COR-L47 (cell line): Measurements from ENCODE around the gene HAAO.

Experiments
- DNase-seq: peaks from one replicate; lab custom pipeline; 2025; lab: John Stamatoyannopoulos, UW

The HAAO gene

DNA sequence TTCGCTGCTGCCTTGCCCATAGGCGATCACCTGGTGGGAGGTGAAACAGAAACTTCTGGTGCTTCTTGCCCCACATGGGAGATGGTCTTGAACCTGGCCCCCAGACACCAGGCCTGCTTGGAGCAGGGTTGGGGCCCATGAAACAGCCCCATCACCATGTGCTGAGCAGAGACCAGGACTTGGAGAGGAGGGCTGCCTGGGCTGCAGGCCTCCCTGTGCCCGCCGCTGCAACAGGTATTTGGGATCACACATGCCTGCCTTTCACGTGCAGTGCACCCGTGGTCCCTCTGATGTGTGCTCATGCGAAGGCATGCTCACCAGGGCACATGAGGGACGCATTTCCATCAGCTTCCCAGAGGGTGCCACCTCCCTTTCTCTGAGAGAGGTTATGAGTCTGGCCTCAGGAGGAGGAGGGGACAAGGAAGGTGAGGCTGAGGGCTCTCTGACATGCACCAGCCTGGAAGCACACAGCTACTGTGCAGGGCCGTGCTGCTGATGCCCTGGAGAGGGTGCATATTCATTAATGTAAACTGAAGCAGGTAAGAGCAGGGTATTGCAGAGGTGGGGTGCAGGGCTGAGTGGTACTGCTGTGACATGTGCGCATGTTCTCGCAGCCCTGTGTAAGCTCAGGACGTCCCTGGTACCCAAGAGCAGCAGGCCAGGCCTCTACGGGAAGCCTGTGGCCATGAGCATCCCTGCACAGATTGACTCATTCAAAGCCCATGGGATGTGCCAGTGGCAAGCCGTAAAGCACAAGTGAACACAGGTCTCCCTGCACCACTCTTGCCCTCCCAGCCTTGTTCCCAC is 24.3 kb downstream of the HAAO start:
- no peak for DNase-seq

GRCh38 chr2:42767080-42767898 is 25.1 kb downstream of the HAAO start:
- DNase-seq, result no peak

GRCh38 chr2:42765686-42766085 is 26.7 kb downstream of the HAAO start:
- no peak for DNase-seq

GRCh38 chr2:42764901-42765300 is 27.5 kb downstream of the HAAO start:
- no peak for DNase-seq

DNA sequence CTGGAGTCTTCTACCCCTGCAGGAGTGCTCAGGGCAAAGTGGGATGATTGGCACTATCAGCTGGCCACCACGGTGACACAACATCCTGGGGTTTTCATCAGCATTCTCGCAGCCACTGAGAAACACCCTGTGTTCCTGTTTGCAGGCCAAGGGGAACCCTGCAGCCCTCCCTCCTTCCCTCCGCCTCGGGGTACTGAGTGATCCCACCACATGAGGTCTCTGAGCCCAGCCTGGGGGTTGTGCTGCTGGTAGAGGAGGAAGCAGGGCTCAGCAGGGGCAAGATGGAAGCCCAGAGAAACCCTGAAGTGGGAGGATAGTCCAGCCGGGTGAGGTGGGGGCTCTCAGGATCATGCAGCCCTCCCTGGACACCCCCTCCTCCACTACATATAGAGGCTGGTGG is 28.3 kb downstream of the HAAO start, which contains the start of gene OXER1:
OXER1 (minus strand) TSS at position 40 of the 400 bp plus-strand sequence. CDS start 73 bp downstream, outside the sequence.
- no peak for DNase-seq

GRCh38 chr2:42762823-42763804 is 29.3 kb downstream of the HAAO start:
- DNase-seq, result no peak

DNA sequence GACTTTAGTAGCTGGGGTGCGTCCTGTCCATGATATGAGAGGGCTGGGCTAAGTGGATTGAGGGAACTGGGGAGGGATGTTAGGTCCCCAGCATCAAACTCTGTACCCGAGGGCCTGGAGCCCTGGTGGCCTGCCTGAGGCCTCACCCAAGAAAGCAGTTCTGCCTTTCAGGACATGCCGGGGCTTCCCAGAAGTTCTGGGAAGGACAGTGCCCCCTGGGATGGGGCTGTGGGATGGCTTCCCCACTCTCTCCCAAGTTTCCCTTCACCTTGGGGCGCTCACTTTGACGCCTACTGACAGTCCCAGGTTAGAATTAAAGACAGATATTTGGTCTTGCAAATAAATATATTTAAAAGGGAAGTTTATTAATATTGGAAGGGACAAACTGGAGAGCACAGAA is 30.2 kb downstream of the HAAO start:
- DNase-seq, result no peak

DNA sequence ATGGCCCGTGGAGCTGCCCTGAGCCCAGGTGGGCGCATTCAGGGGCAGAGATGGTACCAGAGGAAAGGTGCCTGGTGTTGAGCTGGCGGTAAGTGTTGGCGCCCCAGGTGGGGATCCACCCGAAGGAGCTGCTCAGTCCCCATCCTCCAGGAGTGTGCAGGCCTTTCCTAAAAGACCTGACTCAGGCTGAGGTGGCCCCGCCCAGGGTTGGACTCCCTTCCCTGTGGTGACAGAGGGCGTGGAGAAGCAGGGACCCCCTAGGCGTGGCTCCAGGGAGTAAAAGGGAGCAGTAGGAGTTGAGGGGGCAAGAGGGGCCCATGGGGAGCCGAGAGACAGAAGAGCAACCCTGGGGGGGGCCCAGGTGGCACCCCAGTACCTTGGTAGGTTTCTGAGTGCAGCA is 30.8 kb downstream of the HAAO start:
- no peak for DNase-seq

DNA sequence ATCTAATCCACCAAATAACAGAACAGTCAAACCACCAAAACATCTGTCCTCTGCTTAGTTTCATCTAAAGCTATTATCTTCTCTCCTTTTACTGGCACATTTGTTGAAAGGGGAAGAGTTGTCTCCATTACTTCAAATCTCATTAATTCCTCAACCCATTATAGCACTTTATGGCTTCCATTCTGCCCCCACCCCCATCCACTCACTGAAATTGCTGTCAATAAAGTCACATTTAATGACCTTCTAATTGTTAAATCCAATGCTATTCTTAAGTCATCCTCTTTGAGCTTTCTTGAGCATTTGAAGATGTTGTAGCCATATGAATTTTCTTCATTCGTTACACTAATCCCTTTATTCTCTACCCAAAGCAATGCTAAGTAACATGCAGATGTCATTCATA is 33.6 kb downstream of the HAAO start:
- DNase-seq, result no peak

GRCh38 chr2:42757981-42758740 is 34.2 kb downstream of the HAAO start:
- DNase-seq, result no peak

- DNase-seq, result no peak
These were observed 35.3 kb downstream of the HAAO start for GRCh38 chr2:42756966-42757513.

DNA sequence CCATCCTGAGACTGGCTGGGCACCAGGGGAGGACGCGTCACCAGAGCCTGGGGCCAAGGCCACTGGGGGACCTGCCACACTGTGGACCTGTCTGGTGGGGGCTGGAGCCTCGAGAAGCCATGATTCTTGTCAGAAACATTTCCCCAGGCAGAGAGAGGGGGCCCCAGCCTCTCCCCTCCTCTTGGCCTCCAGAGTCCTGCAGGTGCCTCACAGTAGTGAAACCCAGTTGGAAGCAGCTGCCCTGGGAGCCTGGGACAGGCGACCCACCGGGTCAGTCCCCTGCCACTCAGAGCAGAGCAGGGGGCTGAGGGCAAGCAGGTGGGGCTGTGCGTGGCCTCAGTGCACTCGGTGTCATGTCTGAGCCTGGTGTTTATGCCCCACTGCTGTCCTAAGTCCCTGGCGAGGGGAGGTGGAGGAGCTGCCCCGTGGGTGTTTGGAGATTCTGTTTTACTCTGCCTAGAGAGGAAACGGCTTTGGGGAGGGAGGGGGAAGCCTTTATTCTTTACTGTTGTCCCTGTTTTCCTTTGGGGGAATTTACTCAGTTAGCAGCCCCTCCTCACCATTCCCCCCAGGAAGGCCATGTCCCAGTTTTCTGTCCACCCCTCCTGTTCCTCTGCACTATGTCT is 36.1 kb downstream of the HAAO start:
- no peak for DNase-seq

DNA sequence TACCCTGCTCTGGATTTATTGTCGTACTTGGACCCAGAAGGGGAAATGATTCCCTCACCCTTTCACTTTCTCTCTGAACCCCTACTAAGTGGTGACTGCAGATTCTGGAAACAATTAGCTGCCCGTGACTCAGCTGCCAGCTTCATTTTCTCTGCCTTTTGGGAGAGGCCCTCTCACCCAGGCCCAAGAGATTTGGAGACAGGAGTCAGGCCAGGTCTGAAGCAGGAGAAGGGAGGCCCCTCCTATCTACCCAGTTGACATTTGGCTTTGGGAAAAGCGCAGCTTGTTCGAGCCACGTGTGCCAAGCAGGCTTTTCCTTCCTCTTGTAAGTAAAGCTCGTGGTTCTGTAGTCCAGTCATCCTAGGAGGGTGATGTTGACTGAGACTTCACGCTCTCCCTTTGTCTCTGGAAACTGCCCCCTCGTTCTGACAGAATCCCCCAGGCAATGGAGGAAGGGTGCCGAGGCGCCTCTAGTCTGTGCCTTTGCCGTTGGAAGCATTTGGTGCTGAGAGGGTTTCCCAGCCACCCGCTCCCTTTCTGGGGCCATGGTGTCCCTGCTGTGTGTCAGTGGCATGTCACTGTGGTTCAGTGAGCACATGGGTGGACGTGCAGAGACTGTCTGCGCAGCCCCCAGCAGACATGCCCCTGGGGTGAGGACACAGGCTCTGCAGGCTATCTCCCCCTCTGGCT is 37.0 kb downstream of the HAAO start:
- DNase-seq, result no peak

DNA sequence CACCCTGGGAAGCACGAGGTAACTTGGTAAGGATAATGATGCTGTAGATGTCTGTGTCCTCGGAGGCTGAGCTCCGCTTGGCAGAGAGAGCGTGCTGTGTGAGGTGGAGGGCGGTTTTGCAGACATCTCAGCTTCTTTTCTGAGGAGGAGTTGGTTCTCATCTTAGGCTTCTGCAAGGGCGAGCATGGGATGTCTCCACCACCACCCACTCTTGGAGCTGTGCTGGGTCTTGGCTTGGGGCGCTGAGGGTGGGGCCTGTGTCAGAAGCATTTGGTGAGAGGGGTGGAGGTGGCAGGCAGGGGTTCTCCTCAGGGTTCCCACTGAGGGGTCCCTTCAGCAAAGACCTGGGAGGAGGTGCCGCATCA is 37.6 kb downstream of the HAAO start:
- no peak for DNase-seq

GRCh38 chr2:42754021-42754775 is 38.2 kb downstream of the HAAO start:
- no peak for DNase-seq

DNA sequence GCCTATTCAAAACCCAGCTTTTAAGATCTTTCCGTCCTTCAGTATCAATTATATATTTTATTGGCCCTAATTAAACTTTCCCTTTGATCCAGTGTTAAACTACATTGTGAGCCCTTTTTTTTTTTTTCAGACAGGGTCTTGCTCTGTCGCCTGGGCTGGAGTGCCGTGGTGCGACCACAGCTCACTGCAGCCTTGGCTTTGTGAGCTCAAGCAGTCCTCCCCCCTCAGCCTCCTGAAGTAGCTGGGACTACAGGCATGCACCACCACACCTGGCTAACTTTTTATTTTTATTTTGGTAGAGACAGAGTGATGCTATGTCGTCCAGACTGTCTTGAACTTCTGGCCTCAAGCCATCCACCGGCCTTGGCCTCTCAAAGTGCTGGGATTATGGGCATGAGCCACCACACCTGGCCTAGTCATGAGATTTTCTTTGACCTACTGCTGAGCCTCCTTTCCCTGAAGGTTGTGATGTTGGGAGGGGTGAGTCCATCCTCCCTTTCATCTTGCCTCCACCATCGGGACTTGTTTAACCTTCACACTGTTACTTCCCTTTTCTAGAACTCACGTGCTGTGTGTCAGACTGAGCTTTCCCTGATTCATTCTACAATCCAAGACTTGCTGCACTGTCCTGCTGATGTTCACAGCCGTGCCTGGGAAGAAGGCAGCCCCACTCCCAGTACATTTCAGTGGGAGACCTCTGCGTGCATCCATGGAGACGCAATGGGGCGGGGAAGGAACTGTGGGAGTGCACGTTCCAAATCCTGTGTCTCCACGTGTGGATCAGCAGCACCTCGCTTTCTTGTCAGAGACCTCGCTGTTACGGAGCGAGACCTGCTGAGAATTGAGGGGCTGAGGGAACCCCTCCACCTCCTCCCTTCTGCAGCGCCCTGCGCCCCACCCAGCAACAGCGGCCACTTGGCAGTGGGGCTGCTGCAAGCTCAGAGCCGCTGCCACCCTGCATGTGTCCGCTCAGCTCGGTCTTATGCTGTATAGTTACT is 39.3 kb downstream of the HAAO start:
- DNase-seq, result no peak

DNA sequence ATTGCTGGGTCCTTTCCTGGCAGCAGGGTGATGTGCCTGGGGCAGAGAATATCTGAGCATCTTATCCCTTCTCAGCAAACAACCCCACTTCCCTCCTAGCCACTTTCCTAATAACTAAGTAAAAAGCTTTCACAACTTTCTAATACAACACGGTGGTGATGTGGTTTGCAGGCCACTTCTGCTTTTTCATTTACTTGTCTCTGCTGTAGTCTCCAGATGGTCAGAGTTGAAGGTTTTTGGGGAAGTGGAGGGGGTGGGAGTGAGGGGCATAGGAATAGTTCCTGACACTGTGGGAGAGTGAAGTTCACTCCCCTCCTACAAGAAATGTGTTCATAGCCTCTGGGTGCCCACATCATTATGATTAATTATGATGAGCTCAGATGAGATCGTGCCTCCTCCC is 40.1 kb downstream of the HAAO start:
- DNase-seq, result no peak

GRCh38 chr2:42748840-42749239 is 43.5 kb downstream of the HAAO start:
- no peak for DNase-seq
